CD14-positive monocyte (primary cell): Measurements from ENCODE around the gene PFN1. TPM values are rescaled to one million over a fixed set of nuclear protein-coding genes. Genes with fewer than 3 reads are reported as not detected.

ENCODE experiments used
- DNase-seq, 3 donors: peaks; one replicate each; pipeline ENCODE4 v3.0.0-alpha.2; 2011 to 2022
- H2AFZ ChIP-seq: 2 replicates; pipeline ENCODE4 v1.6.0; 2012; ENCODE audit warnings: mild to moderate bottlenecking, low read depth, low read length, inconsistent platforms; ENCODE audit not compliant: insufficient read depth, poor library complexity, severe bottlenecking
- H3K27ac ChIP-seq, 2 donors: 1 replicate in 1 of 2; 2 replicates in 1 of 2; pipeline ENCODE4 v1.5.1; 2012 to 2013; ENCODE audit warnings: low read length in 2 of 2, control low read depth in 1 of 2, inconsistent platforms in 1 of 2, low read depth in 1 of 2, mild to moderate bottlenecking in 1 of 2
- H3K27me3 ChIP-seq, 2 donors: one replicate each; pipeline versions ENCODE4 v1.6.0 to v1.6.1; 2011 to 2013; ENCODE audit warnings: low read length in 2 of 2; ENCODE audit not compliant: control insufficient read depth in 2 of 2, insufficient read depth in 2 of 2
- H3K36me3 ChIP-seq, 2 donors: replicated peaks in 1 of 2; 1 replicate in 1 of 2; 2 replicates in 1 of 2; pipeline versions ENCODE4 v1.5.1 to v1.6.1; 2012 to 2013; ENCODE audit warnings: low read length in 2 of 2, control low read depth in 1 of 2, inconsistent platforms in 1 of 2, mild to moderate bottlenecking in 1 of 2; ENCODE audit not compliant: insufficient read depth in 2 of 2, control insufficient read depth in 1 of 2
- H3K4me1 ChIP-seq, 2 donors: 1 replicate in 1 of 2; 2 replicates in 1 of 2; pipeline versions ENCODE4 v1.5.1 to v1.6.1; 2012 to 2013; ENCODE audit warnings: low read length in 2 of 2, control low read depth in 1 of 2, inconsistent platforms in 1 of 2, mild to moderate bottlenecking in 1 of 2, moderate library complexity in 1 of 2; ENCODE audit not compliant: insufficient read depth in 2 of 2, control insufficient read depth in 1 of 2
- H3K4me2 ChIP-seq: replicated peaks from 2 replicates; pipeline ENCODE3; 2012; ENCODE audit warnings: low read length, moderate library complexity, mild to moderate bottlenecking; ENCODE audit not compliant: poor library complexity, severe bottlenecking; ENCODE audit errors: extremely low read depth
- H3K4me3 ChIP-seq, 3 experiments: fragments of 200-600 bp in 1 of 3; sonication (generic) in 1 of 3; replicated peaks in 1 of 3; 1 replicate in 2 of 3; 2 replicates in 1 of 3; pipeline ENCODE4 v1.5.1; 2011 to 2013; ENCODE audit warnings: low read length in 3 of 3, mild to moderate bottlenecking in 3 of 3, control low read depth in 2 of 3, low read depth in 2 of 3, inconsistent platforms in 1 of 3, moderate library complexity in 1 of 3
- H3K79me2 ChIP-seq: 2 replicates; pipeline ENCODE4 v1.6.0; 2012; ENCODE audit warnings: mild to moderate bottlenecking, control low read depth, inconsistent platforms, low read length, moderate library complexity; ENCODE audit not compliant: insufficient read depth
- H3K9ac ChIP-seq: 2 replicates; pipeline ENCODE4 v1.6.0; 2017; ENCODE audit warnings: low read length, mild to moderate bottlenecking; ENCODE audit not compliant: insufficient read depth, poor library complexity, severe bottlenecking
- H3K9me3 ChIP-seq, 2 donors: replicated peaks in 1 of 2; 1 replicate in 1 of 2; 2 replicates in 1 of 2; pipeline versions ENCODE4 v1.5.1 to v1.6.1; 2012 to 2013; ENCODE audit warnings: low read length in 2 of 2, control low read depth in 1 of 2; ENCODE audit not compliant: control insufficient read depth in 1 of 2, insufficient read depth in 1 of 2
- H4K20me1 ChIP-seq: 2 replicates; pipeline ENCODE4 v1.6.0; 2012; ENCODE audit warnings: mild to moderate bottlenecking, low read length, control low read depth, moderate library complexity; ENCODE audit not compliant: insufficient read depth
- H3K27ac Mint-ChIP-seq, 7 donors: one replicate each; pipeline ENCODE4 v1.8.0; 2020; ENCODE audit warnings: mild to moderate bottlenecking in 7 of 7, mixed read lengths in 7 of 7, moderate library complexity in 6 of 7, inconsistent platforms in 2 of 7
- H3K27me3 Mint-ChIP-seq, 3 donors: one replicate each; pipeline ENCODE4 v1.8.0; 2021 to 2022; ENCODE audit warnings: low read depth in 3 of 3, mild to moderate bottlenecking in 3 of 3, mixed read lengths in 3 of 3, moderate library complexity in 3 of 3, inconsistent platforms in 1 of 3
- H3K36me3 Mint-ChIP-seq, 2 donors: one replicate each; pipeline ENCODE4 v1.8.0; 2020; ENCODE audit warnings: mixed read lengths in 2 of 2, inconsistent platforms in 1 of 2, mild to moderate bottlenecking in 1 of 2
- H3K4me1 Mint-ChIP-seq: one replicate; pipeline ENCODE4 v1.8.0; 2020; ENCODE audit warnings: mild to moderate bottlenecking, mixed read lengths
- H3K4me3 Mint-ChIP-seq, 2 donors: one replicate each; pipeline ENCODE4 v1.8.0; 2020; ENCODE audit warnings: mild to moderate bottlenecking in 2 of 2, mixed read lengths in 2 of 2, moderate library complexity in 1 of 2
- H3K9me3 Mint-ChIP-seq, 7 donors: one replicate each; pipeline ENCODE4 v1.8.0; 2020 to 2022; ENCODE audit warnings: mixed read lengths in 7 of 7, mild to moderate bottlenecking in 6 of 7, moderate library complexity in 6 of 7, inconsistent platforms in 2 of 7
- WGBS: methylation state at CpG from one replicate; pipeline ENCODE4 v1.1.5; 2013; ENCODE audit warnings: missing lambda C conversion rate; ENCODE audit not compliant: insufficient coverage; 5-methylcytosine and 5-hydroxymethylcytosine counted together
- intact Hi-C, 2 donors: fragments of 100-400 bp; cut with micrococcal nuclease; formaldehyde crosslinking; loops; one replicate each; pipeline versions ENCODE4 v1.15.0 to v1.15.1; 2023
- polyA minus RNA-seq: library from RNA; depleted of rRNA, polyadenylated mRNA; stranded (reverse); fragments of >200 nt; gene quantifications from 2 replicates; pipeline ENCODE4 v1.2.3, GENCODE V29; 2012
- polyA plus RNA-seq, 3 donors: library from polyadenylated mRNA; depleted of rRNA in 1 of 3; unstranded in 2 of 3; stranded (reverse) in 1 of 3; fragments of 300-500 nt in 2 of 3; fragments of >200 nt in 1 of 3; fragmentation: Illumina TruSeq in 2 of 3; gene quantifications; 1 replicate in 2 of 3; 2 replicates in 1 of 3; pipeline ENCODE4 v1.2.3, GENCODE V29; 2012 to 2021
- total RNA-seq, 12 experiments: library from RNA in 1 of 12; stranded (reverse) in 1 of 12; fragments of 120-200 nt in 1 of 12; gene quantifications; one replicate each; pipeline ENCODE4 v1.2.4 and lab custom pipeline; 2013 to 2026; ENCODE audit warnings: mixed read lengths in 6 of 12, inconsistent platforms in 1 of 12
- TF ChIP-seq, protein P1 (sequence below): fragments of 200-600 bp; IDR thresholded peaks from one replicate; pipeline ENCODE4 v1.8.0; 2022; ENCODE audit warnings: antibody characterized with exemption, mild to moderate bottlenecking

Gene PFN1
- 752 TPM for total RNA-seq (2013)
- polyA plus RNA-seq (1,000 to 10,000 TPM in 2 of 3 donors, 100 to 1,000 TPM in 1; 842 to 1,613 (median 1,582) TPM), polyA minus RNA-seq (758 and 1,482 TPM in 2 replicates), total RNA-seq (lab: John Stamatoyannopoulos, UW) (171 to 674 (median 359) reads per million in 11 experiments)

GRCh38 chr17:4948166-4948930 lies at the start of gene PFN1:
Gene PFN1, minus strand, starts transcription at chr17:4948530. Its CDS starts 136 bp downstream, at chr17:4948394.
- TF ChIP-seq, protein P1, sequence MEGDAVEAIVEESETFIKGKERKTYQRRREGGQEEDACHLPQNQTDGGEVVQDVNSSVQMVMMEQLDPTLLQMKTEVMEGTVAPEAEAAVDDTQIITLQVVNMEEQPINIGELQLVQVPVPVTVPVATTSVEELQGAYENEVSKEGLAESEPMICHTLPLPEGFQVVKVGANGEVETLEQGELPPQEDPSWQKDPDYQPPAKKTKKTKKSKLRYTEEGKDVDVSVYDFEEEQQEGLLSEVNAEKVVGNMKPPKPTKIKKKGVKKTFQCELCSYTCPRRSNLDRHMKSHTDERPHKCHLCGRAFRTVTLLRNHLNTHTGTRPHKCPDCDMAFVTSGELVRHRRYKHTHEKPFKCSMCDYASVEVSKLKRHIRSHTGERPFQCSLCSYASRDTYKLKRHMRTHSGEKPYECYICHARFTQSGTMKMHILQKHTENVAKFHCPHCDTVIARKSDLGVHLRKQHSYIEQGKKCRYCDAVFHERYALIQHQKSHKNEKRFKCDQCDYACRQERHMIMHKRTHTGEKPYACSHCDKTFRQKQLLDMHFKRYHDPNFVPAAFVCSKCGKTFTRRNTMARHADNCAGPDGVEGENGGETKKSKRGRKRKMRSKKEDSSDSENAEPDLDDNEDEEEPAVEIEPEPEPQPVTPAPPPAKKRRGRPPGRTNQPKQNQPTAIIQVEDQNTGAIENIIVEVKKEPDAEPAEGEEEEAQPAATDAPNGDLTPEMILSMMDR: no peak
- peak within 1 kb of the TSS; percentile 96 to 99 (median 98) for H3K27ac Mint-ChIP-seq
- H3K9me3 Mint-ChIP-seq: no peaks in the 10 kb centered on the region
- H3K4me3 ChIP-seq: peak within 1 kb of the TSS; percentile 92 to 95 (median 94)
- no peaks in the 10 kb centered on the region for H3K9me3 ChIP-seq
- H3K4me1 ChIP-seq: peaks cover 50 to 67% of the 10 kb centered on the region in 2 donors
- peak within 1 kb of the TSS; percentile 94 for H3K27ac ChIP-seq
- H3K27me3 ChIP-seq: no peaks in the 10 kb centered on the region
- peaks cover 27 to 34% of the 10 kb centered on the region in 2 donors for H3K36me3 Mint-ChIP-seq
- peak within 1 kb of the TSS; percentile 58 for H2AFZ ChIP-seq
- H4K20me1 ChIP-seq: peaks cover 51% of the 10 kb centered on the region
- intact Hi-C loops: loop anchor here (2.0 to 5.0 kb wide), 3 partner anchors 18 to 181 kb away; partner anchors contain the start of genes CHRNE (in 1 of the 2) and SPAG7 (in 1 of the 2)
- H3K27me3 Mint-ChIP-seq: peaks cover 2 to 8% (median 3%) of the 10 kb centered on the region in 3 donors
- peak; percentile 89 to 95 (median 93) for DNase-seq
- peak within 1 kb of the TSS; percentile 98 for H3K4me2 ChIP-seq
- WGBS: under 1% methylated on average over 38 of the region's 59 CpGs
- peaks cover 21 to 27% of the 10 kb centered on the region in 2 donors for H3K36me3 ChIP-seq
- H3K9ac ChIP-seq: peak within 1 kb of the TSS; percentile 80
- peaks cover 59% of the 10 kb centered on the region for H3K79me2 ChIP-seq
- H3K4me3 Mint-ChIP-seq: peak within 1 kb of the TSS; percentile 97 to 99
- peaks cover 51% of the 10 kb centered on the region for H3K4me1 Mint-ChIP-seq

DNA sequence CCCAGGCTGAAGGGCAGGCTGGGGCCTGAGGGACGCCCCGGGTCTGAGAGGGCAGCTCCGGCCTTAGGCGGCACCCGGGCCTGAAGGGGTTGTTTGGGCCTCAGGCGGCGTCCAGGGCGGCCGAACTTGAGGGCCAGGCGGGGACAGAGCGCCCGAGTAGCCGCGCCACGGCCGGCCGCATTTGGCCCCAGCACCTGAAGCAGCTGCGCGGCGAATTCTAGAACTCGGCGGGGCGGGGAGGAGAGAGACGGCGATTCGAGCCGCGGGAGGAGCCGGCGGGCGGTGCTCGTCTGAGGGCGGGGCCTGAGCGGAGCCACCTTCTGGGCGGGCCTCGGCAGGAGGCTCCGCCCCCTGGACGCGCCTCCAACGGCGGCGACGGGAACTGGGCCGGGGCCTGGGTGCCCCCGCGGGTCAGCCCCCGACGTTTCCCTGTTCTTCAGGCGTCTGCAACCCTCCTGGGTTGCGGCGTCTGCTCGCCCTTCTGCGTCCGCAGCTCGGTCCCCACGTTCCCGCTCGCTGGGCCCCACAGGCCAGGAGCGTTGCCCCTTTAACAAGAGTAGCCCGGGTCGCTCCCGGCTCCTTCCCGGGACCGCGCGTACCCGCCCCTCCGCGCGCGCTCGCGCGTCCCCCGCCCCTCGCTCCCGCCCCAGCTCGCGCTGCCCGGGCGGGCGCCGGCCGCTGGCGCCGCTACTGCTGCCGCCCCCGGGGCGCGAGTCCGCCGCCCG lies 49.1 kb upstream of the PFN1 start, which contains the start of the genes INCA1 and KIF1C:
Gene INCA1, minus strand, starts transcription at position 221 of the 725 bp plus-strand sequence. CDS start 3,085 bp downstream, outside the sequence.
Gene KIF1C, plus strand, starts transcription at position 649 of the 725 bp plus-strand sequence. CDS start 2,297 bp downstream, outside the sequence.
- H3K79me2 ChIP-seq: peaks cover 9% of the 10 kb centered on the region
- peak within 1 kb of the TSS; percentile 89 for H3K4me2 ChIP-seq
- peaks cover 34% of the 10 kb centered on the region for H3K4me1 Mint-ChIP-seq
- H2AFZ ChIP-seq: peak within 1 kb of the TSS; percentile 89
- peak; percentile 83 to 86 (median 86) for DNase-seq
- H3K9me3 Mint-ChIP-seq: peaks cover 0 to 2% (median 0%) of the 10 kb centered on the region in 7 donors
- peaks cover 18 to 19% of the 10 kb centered on the region in 2 donors for H3K36me3 ChIP-seq
- H3K36me3 Mint-ChIP-seq: peaks cover 23 to 26% of the 10 kb centered on the region in 2 donors
- peaks cover 21 to 29% of the 10 kb centered on the region in 2 donors for H3K4me1 ChIP-seq
- peak within 1 kb of the TSS; percentile 52 to 89 (median 68) for H3K4me3 ChIP-seq
- peaks cover 0 to 10% of the 10 kb centered on the region in 2 donors for H3K27me3 ChIP-seq
- H3K27ac Mint-ChIP-seq: peak within 1 kb of the TSS in 6 of 7 donors; percentile 66 to 88 (median 80)
- H3K27ac ChIP-seq: peak within 1 kb of the TSS; percentile 50 to 73
- no peaks in the 10 kb centered on the region for H3K9me3 ChIP-seq
- peaks cover 18 to 31% (median 18%) of the 10 kb centered on the region in 3 donors for H3K27me3 Mint-ChIP-seq
- H3K4me3 Mint-ChIP-seq: peak within 1 kb of the TSS; percentile 85 to 91
- WGBS: under 1% methylated on average over 92 of the region's 93 CpGs
- TF ChIP-seq, protein P1: no peak
- peak within 1 kb of the TSS; percentile 73 for H3K9ac ChIP-seq
- intact Hi-C loops: loop anchor here (5.0 kb wide), 2 partner anchors 35 to 190 kb away; partner anchors contain the start of gene PLD2 (in 1 of the 2)
- H4K20me1 ChIP-seq: peaks cover 26% of the 10 kb centered on the region
